Esophagus muscularis mucosa (tissue), 4 donors: ENCODE data around the gene UST. TPM values are rescaled to one million over a fixed set of nuclear protein-coding genes. Genes with fewer than 3 reads are reported as not detected.

ENCODE experiments used
- DNase-seq: peaks from one replicate; pipeline ENCODE4 v3.0.0-alpha.2; 2017; ENCODE audit errors: extremely low spot score
- H3K27ac ChIP-seq, 4 donors: fragments of 200-600 bp; sonication (generic); replicated peaks in 1 of 4; 1 replicate in 3 of 4; 2 replicates in 1 of 4; pipeline ENCODE4 v1.5.1; 2016 to 2019; ENCODE audit warnings: mild to moderate bottlenecking in 1 of 4
- H3K27me3 ChIP-seq, 4 donors: fragments of 200-600 bp; sonication (generic); one replicate each; pipeline versions ENCODE4 v1.5.1 to v1.6.0; 2016 to 2019
- H3K36me3 ChIP-seq, 4 donors: fragments of 200-600 bp; sonication (generic); one replicate each; pipeline ENCODE4 v1.5.1; 2016 to 2019
- H3K4me1 ChIP-seq, 4 donors: fragments of 200-600 bp; sonication (generic); one replicate each; pipeline ENCODE4 v1.5.1; 2016 to 2019
- H3K4me3 ChIP-seq, 4 donors: fragments of 200-600 bp; sonication (generic); 1 replicate in 2 of 4; 2 replicates in 2 of 4; pipeline ENCODE4 v1.5.1; 2016 to 2019; ENCODE audit warnings: mild to moderate bottlenecking in 4 of 4, moderate library complexity in 1 of 4
- H3K9me3 ChIP-seq, 4 donors: fragments of 200-600 bp; sonication (generic); 1 replicate in 3 of 4; 2 replicates in 1 of 4; pipeline ENCODE4 v1.5.1; 2016 to 2019
- CTCF ChIP-seq, 3 experiments: fragments of 200-600 bp in 2 of 3; fragments of 450-650 bp in 1 of 3; sonication (generic) in 2 of 3; IDR thresholded peaks; one replicate each; pipeline ENCODE4 v1.5.1; 2017 to 2019; ENCODE audit warnings: antibody characterized with exemption in 3 of 3, mild to moderate bottlenecking in 2 of 3, moderate library complexity in 1 of 3
- EP300 ChIP-seq: sonication (generic); formaldehyde crosslinking; IDR thresholded peaks from one replicate; pipeline ENCODE4 v1.6.1; 2017; ENCODE audit warnings: antibody characterized with exemption
- POLR2A ChIP-seq: fragments of 450-650 bp; IDR thresholded peaks from one replicate; pipeline ENCODE4 v1.6.1; 2017; ENCODE audit warnings: antibody characterized with exemption, moderate library complexity, mild to moderate bottlenecking, low read depth
- POLR2AphosphoS5 ChIP-seq, 2 donors: sonication (generic); formaldehyde crosslinking; IDR thresholded peaks; one replicate each; pipeline ENCODE4 v1.6.1; 2017; ENCODE audit warnings: antibody characterized with exemption in 2 of 2
- WGBS: methylation state at CpG from one replicate; pipeline ENCODE4 v1.1.5; 2018; 5-methylcytosine and 5-hydroxymethylcytosine counted together
- intact Hi-C: fragments of 100-400 bp; cut with DNase I; formaldehyde crosslinking; loops from one replicate; pipeline ENCODE4 v1.15.1; 2023
- total RNA-seq, 4 donors: library from RNA; depleted of rRNA; stranded (reverse); fragments of >200 nt; gene quantifications; one replicate each; pipeline versions ENCODE4 v1.1.0 to v1.2.1, GENCODE V29; 2016

Gene UST
- total RNA-seq, 4 donors from 2014 or later = 29.1 to 46.3 (median 32.4) TPM

- Histone ChIP-seq H3K27ac (peak overlapping the region; percentile 20 to 32 (median 27)), H3K4me3 (no peak overlapping the region), H3K9me3 (no peaks in the 10 kb centered on the region), H3K36me3 (no peaks in the 10 kb centered on the region), H3K27me3 (no peaks in the 10 kb centered on the region), H3K4me1 (peaks cover 0 to 33% (median 30%) of the 10 kb centered on the region in 4 donors)
- intact Hi-C loops = no loop called here
- no peak for TF ChIP-seq POLR2A
- no peak for TF ChIP-seq CTCF (IDR thresholded peaks at IDR 0.05)
- TF ChIP-seq EP300 = no peak
- no peak for TF ChIP-seq POLR2AphosphoS5 (IDR thresholded peaks at IDR 0.05)
- WGBS = 89% methylated on average over 18 of the region's 18 CpGs
- DNase-seq = peak; percentile 60
Observed at GRCh38 chr6:149031859-149032598, 285.2 kb downstream of the UST start.

- Histone ChIP-seq H3K4me1 (peaks cover 0 to 34% (median 30%) of the 10 kb centered on the region in 4 donors), H3K9me3 (no peaks in the 10 kb centered on the region), H3K27ac (peak overlapping the region; percentile 17 to 32 (median 27)), H3K27me3 (no peaks in the 10 kb centered on the region), H3K4me3 (no peak overlapping the region), H3K36me3 (no peaks in the 10 kb centered on the region)
- 48% methylated on average over 8 of the region's 8 CpGs for whole genome bisulfite sequencing
- no peak for TF ChIP-seq POLR2AphosphoS5 (IDR thresholded peaks at IDR 0.05)
- no peak for TF ChIP-seq CTCF (IDR thresholded peaks at IDR 0.05)
- no peak for TF ChIP-seq EP300
- no peak for TF ChIP-seq POLR2A
- peak; percentile 89 for DNase-seq
- intact Hi-C loops = no loop called here
Observed at GRCh38 chr6:149032599-149033405, 286.0 kb downstream of the UST start.

GRCh38 chr6:149033454-149033853, 286.6 kb downstream of the UST start:
- no peak for DNase-seq
- 93% methylated on average over 5 of the region's 5 CpGs for WGBS
- H3K4me3 ChIP-seq = no peak overlapping the region
- H3K9me3 ChIP-seq = no peaks in the 10 kb centered on the region
- H3K27ac ChIP-seq = peak overlapping the region in 2 of 4 donors; percentile 17 to 26
- no peaks in the 10 kb centered on the region for H3K36me3 ChIP-seq
- no peak for TF ChIP-seq CTCF (IDR thresholded peaks at IDR 0.05)
- TF ChIP-seq POLR2AphosphoS5 (IDR thresholded peaks at IDR 0.05) = no peak
- TF ChIP-seq POLR2A = no peak
- no peak for TF ChIP-seq EP300
- peaks cover 0 to 34% (median 30%) of the 10 kb centered on the region in 4 donors for H3K4me1 ChIP-seq
- intact Hi-C loops = no loop called here
- no peaks in the 10 kb centered on the region for H3K27me3 ChIP-seq

- Histone ChIP-seq H3K4me1 (peaks cover 0 to 27% (median 26%) of the 10 kb centered on the region in 4 donors), H3K9me3 (no peaks in the 10 kb centered on the region), H3K27ac (no peak overlapping the region), H3K27me3 (no peaks in the 10 kb centered on the region), H3K36me3 (peaks cover 0 to 8% (median 0%) of the 10 kb centered on the region in 4 donors), H3K4me3 (no peak overlapping the region)
- no peak for TF ChIP-seq POLR2AphosphoS5 (IDR thresholded peaks at IDR 0.05)
- no peak for TF ChIP-seq EP300
- 78% methylated on average over 5 of the region's 5 CpGs for WGBS
- DNase-seq = no peak
- intact Hi-C loops = loop anchor here (5.0 kb wide), 1 partner anchor 42 kb away; no protein-coding TSS in a partner anchor
Observed at GRCh38 chr6:149035766-149036165, 288.9 kb downstream of the UST start.
